SK-N-SH treated with all-trans-retinoic acid at 6 μM for 48 hours (cell line): Measurements from ENCODE around the gene KIAA1217.

Experiments used
- RARB ChIP-seq: fragments of 250-450 bp; sonication (Bioruptor Pico); IDR thresholded peaks from 2 replicates; pipeline ENCODE4 v1.8.0; 2021; ENCODE audit warnings: mild to moderate bottlenecking, moderate library complexity
- TSHZ2 ChIP-seq: fragments of 250-450 bp; sonication (Bioruptor Pico); IDR thresholded peaks from 2 replicates; pipeline ENCODE4 v1.5.0; 2020; ENCODE audit warnings: mild to moderate bottlenecking, moderate library complexity
- ZFP3 ChIP-seq: fragments of 250-450 bp; sonication (Bioruptor Pico); IDR thresholded peaks from 2 replicates; pipeline ENCODE4 v1.5.0; 2020; ENCODE audit warnings: mild to moderate bottlenecking, moderate library complexity
- ZFP30 ChIP-seq: fragments of 450-650 bp; formaldehyde crosslinking; IDR thresholded peaks from 2 replicates; pipeline ENCODE4 v1.5.0; 2022; ENCODE audit warnings: mild to moderate bottlenecking, moderate library complexity

GRCh38 chr10:24306507-24306875 is 97.6 kb downstream of the KIAA1217 start:
- TF ChIP-seq TSHZ2 (CRISPR knock-in tag) (no peak), RARB (CRISPR knock-in tag) (no peak), ZFP30 (no peak), ZFP3 (CRISPR knock-in tag) (no peak)
